Fibroblast of lung (primary cell): ENCODE data around the gene ANO3. TPM values are rescaled to one million over a fixed set of nuclear protein-coding genes. Genes with fewer than 3 reads are reported as not detected.
A peak's percentile ranks its signal among the peaks of the same experiment; 100 is the strongest.

Experiments
- DNase-seq, 2 donors: peaks; one replicate each; pipeline versions ENCODE4 v3.0.0 to v3.0.0-alpha.2; 2010; ENCODE audit warnings: low read depth in 2 of 2
- H2AFZ ChIP-seq: 2 replicates; pipeline ENCODE4 v1.5.1; 2012; ENCODE audit warnings: low read length, control low read depth, inconsistent platforms
- H3K27ac ChIP-seq: 2 replicates; pipeline ENCODE4 v1.5.1; 2011; ENCODE audit warnings: low read length, control low read depth; ENCODE audit not compliant: insufficient read depth
- H3K27me3 ChIP-seq: 2 replicates; pipeline ENCODE4 v1.5.1; 2011; ENCODE audit warnings: mild to moderate bottlenecking, low read length; ENCODE audit not compliant: control insufficient read depth, insufficient read depth
- H3K36me3 ChIP-seq: 2 replicates; pipeline ENCODE4 v1.5.1; 2011; ENCODE audit warnings: low read length; ENCODE audit not compliant: control insufficient read depth, insufficient read depth
- H3K4me1 ChIP-seq: 2 replicates; pipeline ENCODE4 v1.5.1; 2011; ENCODE audit warnings: low read length; ENCODE audit not compliant: control insufficient read depth, insufficient read depth; ENCODE audit errors: extremely low read depth
- H3K4me2 ChIP-seq: 2 replicates; pipeline ENCODE4 v1.5.1; 2011; ENCODE audit warnings: low read length, control low read depth; ENCODE audit not compliant: insufficient read depth; ENCODE audit errors: extremely low read depth
- H3K4me3 ChIP-seq, 4 experiments: fragments of 200-600 bp in 1 of 4; sonication (generic) in 1 of 4; replicated peaks in 1 of 4; 2 replicates each; pipeline ENCODE4 v1.5.1; 2011 to 2016; ENCODE audit warnings: low read length in 4 of 4, low read depth in 3 of 4, mild to moderate bottlenecking in 3 of 4, control low read depth in 2 of 4, inconsistent platforms in 1 of 4, mixed read lengths in 1 of 4; ENCODE audit not compliant: insufficient read depth in 1 of 4; ENCODE audit errors: control extremely low read depth in 1 of 4
- H3K79me2 ChIP-seq: 2 replicates; pipeline ENCODE4 v1.5.1; 2012; ENCODE audit warnings: mild to moderate bottlenecking, low read length, inconsistent platforms; ENCODE audit not compliant: control insufficient read depth, insufficient read depth
- H3K9ac ChIP-seq: 2 replicates; pipeline ENCODE4 v1.5.1; 2011; ENCODE audit warnings: mild to moderate bottlenecking, low read length, control low read depth; ENCODE audit not compliant: insufficient read depth
- H3K9me3 ChIP-seq: 2 replicates; pipeline ENCODE4 v1.5.1; 2012; ENCODE audit warnings: low read depth, low read length; ENCODE audit not compliant: control insufficient read depth, insufficient read depth
- H4K20me1 ChIP-seq: 2 replicates; pipeline ENCODE4 v1.5.1; 2011; ENCODE audit warnings: low read length; ENCODE audit not compliant: control insufficient read depth, insufficient read depth; ENCODE audit errors: extremely low read depth
- EZH2 ChIP-seq: IDR thresholded peaks from 2 replicates; pipeline ENCODE4 v1.5.1; 2012; ENCODE audit warnings: low read length, control low read depth, mild to moderate bottlenecking; ENCODE audit errors: missing control alignments
- polyA plus RNA-seq, 2 donors: library from polyadenylated mRNA; depleted of rRNA in 1 of 2; stranded (reverse) in 1 of 2; unstranded in 1 of 2; fragments of >200 nt; gene quantifications; 2 replicates each; pipeline ENCODE4 v1.2.1, GENCODE V29; 2011 to 2012; ENCODE audit warnings: missing spikeins in 1 of 2
- total RNA-seq: library from RNA; depleted of rRNA; stranded (reverse); fragments of >200 nt; gene quantifications from 2 replicates; pipeline ENCODE4 v1.2.1, GENCODE V29; 2014
- TF ChIP-seq, protein P1 (sequence below), 2 donors: IDR thresholded peaks in 1 of 2; conservative IDR thresholded peaks in 1 of 2; 1 replicate in 1 of 2; 2 replicates in 1 of 2; pipeline ENCODE4 v1.5.1; 2011 to 2012; ENCODE audit warnings: low read length in 2 of 2, control low read depth in 1 of 2, inconsistent platforms in 1 of 2, low read depth in 1 of 2, mild to moderate bottlenecking in 1 of 2

ANO3 gene
- total and polyA plus RNA-seq, 2 donors (not counting 1 experiment from before 2014, with no cell fraction given): 2.2 to 5.1 TPM

- no peak for DNase-seq
- H3K4me1 ChIP-seq: no peaks in the 10 kb centered on the region
- H2AFZ ChIP-seq: no peak overlapping the region
- no peak overlapping the region for H3K9ac ChIP-seq
- H4K20me1 ChIP-seq: no peaks in the 10 kb centered on the region
- H3K36me3 ChIP-seq: no peaks in the 10 kb centered on the region
- H3K9me3 ChIP-seq: no peaks in the 10 kb centered on the region
- no peak overlapping the region for H3K4me2 ChIP-seq
- TF ChIP-seq, protein P1, sequence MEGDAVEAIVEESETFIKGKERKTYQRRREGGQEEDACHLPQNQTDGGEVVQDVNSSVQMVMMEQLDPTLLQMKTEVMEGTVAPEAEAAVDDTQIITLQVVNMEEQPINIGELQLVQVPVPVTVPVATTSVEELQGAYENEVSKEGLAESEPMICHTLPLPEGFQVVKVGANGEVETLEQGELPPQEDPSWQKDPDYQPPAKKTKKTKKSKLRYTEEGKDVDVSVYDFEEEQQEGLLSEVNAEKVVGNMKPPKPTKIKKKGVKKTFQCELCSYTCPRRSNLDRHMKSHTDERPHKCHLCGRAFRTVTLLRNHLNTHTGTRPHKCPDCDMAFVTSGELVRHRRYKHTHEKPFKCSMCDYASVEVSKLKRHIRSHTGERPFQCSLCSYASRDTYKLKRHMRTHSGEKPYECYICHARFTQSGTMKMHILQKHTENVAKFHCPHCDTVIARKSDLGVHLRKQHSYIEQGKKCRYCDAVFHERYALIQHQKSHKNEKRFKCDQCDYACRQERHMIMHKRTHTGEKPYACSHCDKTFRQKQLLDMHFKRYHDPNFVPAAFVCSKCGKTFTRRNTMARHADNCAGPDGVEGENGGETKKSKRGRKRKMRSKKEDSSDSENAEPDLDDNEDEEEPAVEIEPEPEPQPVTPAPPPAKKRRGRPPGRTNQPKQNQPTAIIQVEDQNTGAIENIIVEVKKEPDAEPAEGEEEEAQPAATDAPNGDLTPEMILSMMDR (conservative IDR thresholded peaks at IDR 0.05 in 1 of 2, IDR thresholded peaks at IDR 0.05 in 1 of 2; ENCODE audit: low read depth in 1 of 2, low read length in 2 of 2): no peak
- no peak for TF ChIP-seq EZH2
- H3K27ac ChIP-seq: no peak overlapping the region
- no peaks in the 10 kb centered on the region for H3K79me2 ChIP-seq
- H3K27me3 ChIP-seq: no peaks in the 10 kb centered on the region
- no peak overlapping the region for H3K4me3 ChIP-seq
These were observed 266.0 kb downstream of the ANO3 start for GRCh38 chr11:26597899-26598298.

GRCh38 chr11:26599425-26599824 is 267.5 kb downstream of the ANO3 start:
- TF ChIP-seq EZH2: no peak
- TF ChIP-seq, protein P1 (conservative IDR thresholded peaks at IDR 0.05 in 1 of 2, IDR thresholded peaks at IDR 0.05 in 1 of 2; ENCODE audit: low read depth in 1 of 2, low read length in 2 of 2): no peak
- Histone ChIP-seq H3K4me1 (no peaks in the 10 kb centered on the region), H3K9me3 (no peaks in the 10 kb centered on the region), H2AFZ (no peak overlapping the region), H3K9ac (no peak overlapping the region), H3K79me2 (no peaks in the 10 kb centered on the region), H4K20me1 (no peaks in the 10 kb centered on the region), H3K4me2 (no peak overlapping the region), H3K36me3 (no peaks in the 10 kb centered on the region), H3K4me3 (no peak overlapping the region), H3K27me3 (no peaks in the 10 kb centered on the region), H3K27ac (no peak overlapping the region)
- DNase-seq: peak; percentile 16 to 89

DNA sequence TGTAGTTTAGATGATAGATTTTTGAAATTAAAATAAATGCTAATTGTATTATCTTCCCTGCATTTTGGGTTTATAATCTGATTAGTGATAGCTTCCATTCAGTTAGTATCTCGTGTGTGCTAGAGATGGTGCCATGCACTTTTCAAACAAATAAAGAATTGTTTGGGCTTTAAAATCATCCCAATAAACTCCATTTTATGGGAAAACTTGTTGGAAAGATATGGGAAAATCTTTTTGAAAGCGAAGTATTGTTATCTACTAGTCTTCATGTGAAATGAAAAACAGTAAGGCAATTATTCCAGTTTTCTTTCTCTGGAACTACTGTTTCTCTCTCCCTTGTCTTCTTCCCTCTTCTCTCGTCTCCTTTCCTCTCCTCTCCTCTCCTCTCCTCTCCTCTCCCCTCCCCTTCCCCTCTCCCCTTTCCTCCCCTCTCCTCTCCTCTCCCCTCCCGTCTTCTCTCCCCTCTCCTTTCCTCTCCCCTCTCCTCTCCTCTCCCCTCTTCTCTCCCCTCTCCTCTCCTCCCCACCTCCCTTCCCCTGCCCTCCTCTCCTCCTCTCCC is 268.0 kb downstream of the ANO3 start:
- H3K27ac ChIP-seq: no peak overlapping the region
- H3K4me2 ChIP-seq: no peak overlapping the region
- no peaks in the 10 kb centered on the region for H3K9me3 ChIP-seq
- H3K4me1 ChIP-seq: no peaks in the 10 kb centered on the region
- no peaks in the 10 kb centered on the region for H3K36me3 ChIP-seq
- no peak for DNase-seq
- no peaks in the 10 kb centered on the region for H4K20me1 ChIP-seq
- TF ChIP-seq, protein P1 (conservative IDR thresholded peaks at IDR 0.05 in 1 of 2, IDR thresholded peaks at IDR 0.05 in 1 of 2; ENCODE audit: low read depth in 1 of 2, low read length in 2 of 2): no peak
- TF ChIP-seq EZH2: no peak
- no peak overlapping the region for H3K9ac ChIP-seq
- H3K79me2 ChIP-seq: no peaks in the 10 kb centered on the region
- H3K27me3 ChIP-seq: no peaks in the 10 kb centered on the region
- no peak overlapping the region for H2AFZ ChIP-seq
- H3K4me3 ChIP-seq: no peak overlapping the region
